GM12878 (cell line): ENCODE measurements around the gene GOSR1. TPM values are rescaled to one million over a fixed set of nuclear protein-coding genes. Genes with fewer than 3 reads are reported as not detected.

Source experiments
- ATAC-seq: fragments of 200-7000 bp; cut with Tn5 transposase; 3 replicates; pipeline ENCODE4 v1.9.1; 2020; ENCODE audit warnings: mild to moderate bottlenecking, moderate library complexity
- BruUV-seq: library from RNA; stranded (reverse); fragments of 400-500 nt; replicated peaks from 2 replicates; lab custom pipeline; 2021; lab: Mats Ljungman, UMichigan
- CTCF ChIA-PET: fragments of 300-600 bp; sonication (Branson Sonifier 250); formaldehyde crosslinking; extraction: SDS; loops from one replicate; lab custom pipeline; 2021; ENCODE audit warnings: inconsistent platforms; lab: Yijun Ruan, JAX
- POLR2A ChIA-PET: fragments of 350-600 bp; formaldehyde crosslinking; extraction: SDS; loops from one replicate; lab custom pipeline; 2021; ENCODE audit warnings: inconsistent platforms; lab: Charles Lee
- RAD21 ChIA-PET: fragments of 300-600 bp; sonication (Branson Sonifier 250); formaldehyde crosslinking; loops from one replicate; lab custom pipeline; 2023; ENCODE audit warnings: antibody characterized with exemption; ENCODE audit not compliant: unreplicated experiment; lab: Charles Lee
- SMC1A ChIA-PET: fragments of 300-600 bp; sonication (Branson Sonifier 250); formaldehyde crosslinking; loops from one replicate; lab custom pipeline; 2023; ENCODE audit not compliant: unreplicated experiment, uncharacterized antibody; lab: Charles Lee
- DNase-seq: peaks from one replicate; pipeline ENCODE4 v3.0.0-alpha.2; 2011; ENCODE audit warnings: low read depth, low spot score
- FAIRE-seq: peaks from 3 replicates; lab custom pipeline; 2011; peaks lifted over from hg19 to GRCh38; lab: Jason Lieb, UNC
- H2AFZ ChIP-seq: 2 replicates; pipeline ENCODE4 v1.6.0; 2011; ENCODE audit warnings: low read depth, low read length, control low read depth; ENCODE audit not compliant: control insufficient read depth
- H3K27ac ChIP-seq: 2 replicates; pipeline ENCODE4 v1.5.1; 2011; ENCODE audit warnings: control low read depth; ENCODE audit not compliant: control insufficient read depth, insufficient read depth
- H3K27me3 ChIP-seq, 2 experiments: replicated peaks in 1 of 2; 2 replicates each; pipeline versions ENCODE4 v1.6.0 to v1.6.1; 2011; ENCODE audit warnings: low read length in 1 of 2; ENCODE audit not compliant: control insufficient read depth in 2 of 2, insufficient read depth in 2 of 2
- H3K36me3 ChIP-seq, 2 experiments: 2 replicates each; pipeline ENCODE4 v1.5.1; 2011; ENCODE audit warnings: low read length in 1 of 2; ENCODE audit not compliant: control insufficient read depth in 2 of 2, insufficient read depth in 2 of 2
- H3K4me1 ChIP-seq: 2 replicates; pipeline ENCODE4 v1.6.1; 2011; ENCODE audit warnings: mild to moderate bottlenecking, low read length, moderate library complexity, mixed read lengths; ENCODE audit not compliant: control insufficient read depth, insufficient read depth
- H3K4me2 ChIP-seq: 2 replicates; pipeline ENCODE4 v1.6.0; 2011; ENCODE audit warnings: control low read depth; ENCODE audit not compliant: control insufficient read depth, insufficient read depth
- H3K4me3 ChIP-seq: fragments of 200-600 bp; sonication (generic); 2 replicates; pipeline ENCODE4 v1.5.1; 2016
- H3K79me2 ChIP-seq: 2 replicates; pipeline ENCODE4 v1.6.0; 2011; ENCODE audit warnings: low read length; ENCODE audit not compliant: control insufficient read depth, insufficient read depth
- H3K9ac ChIP-seq: 2 replicates; pipeline ENCODE4 v1.8.0; 2011; ENCODE audit warnings: low read length, control low read depth, mixed read lengths; ENCODE audit not compliant: control insufficient read depth, insufficient read depth
- H3K9me3 ChIP-seq: replicated peaks from 3 replicates; pipeline ENCODE4 v1.5.1; 2011; ENCODE audit warnings: mild to moderate bottlenecking, low read length; ENCODE audit not compliant: control insufficient read depth, insufficient read depth
- H4K20me1 ChIP-seq: 2 replicates; pipeline ENCODE4 v1.6.0; 2011; ENCODE audit not compliant: control insufficient read depth, insufficient read depth
- CHD2 ChIP-seq: IDR thresholded peaks from 2 replicates; pipeline ENCODE4 v1.6.1; 2011; ENCODE audit warnings: low read depth, low read length, improper control_type of control experiment, borderline replicate concordance
- CHD4 ChIP-seq: fragments of 200-600 bp; sonication (generic); IDR thresholded peaks from 2 replicates; pipeline ENCODE4 v1.6.1; 2016; ENCODE audit warnings: mild to moderate bottlenecking
- ESRRA ChIP-seq: IDR thresholded peaks from 2 replicates; pipeline ENCODE4 v1.6.1; 2012; ENCODE audit warnings: mild to moderate bottlenecking, low read length, improper control_type of control experiment
- JUNB ChIP-seq: IDR thresholded peaks from 2 replicates; pipeline ENCODE4 v1.6.1; 2016; ENCODE audit warnings: antibody characterized with exemption, mild to moderate bottlenecking
- NR2C2 ChIP-seq: IDR thresholded peaks from 2 replicates; pipeline ENCODE4 v1.6.1; 2011; ENCODE audit warnings: borderline replicate concordance, low read depth; ENCODE audit not compliant: control insufficient read depth, insufficient read length
- RELA ChIP-seq: fragments of 450-650 bp; IDR thresholded peaks from 2 replicates; pipeline ENCODE4 v1.8.0; 2014; ENCODE audit warnings: borderline replicate concordance; ENCODE audit not compliant: partially characterized antibody
- SREBF1 ChIP-seq: IDR thresholded peaks from 2 replicates; pipeline ENCODE4 v1.6.1; 2012; ENCODE audit warnings: mild to moderate bottlenecking, low read length
- SRF ChIP-seq, 2 experiments: IDR thresholded peaks; 2 replicates each; pipeline ENCODE4 v1.6.1; 2011; ENCODE audit warnings: low read depth in 2 of 2, low read length in 2 of 2, mild to moderate bottlenecking in 1 of 2, moderate library complexity in 1 of 2
- WGBS: methylation state at CpG from one replicate; pipeline ENCODE4 v1.1.6; 2016; ENCODE audit warnings: low lambda C conversion rate; ENCODE audit not compliant: insufficient replicate concordance, insufficient coverage; ENCODE audit errors: missing lambda C conversion rate; 5-methylcytosine and 5-hydroxymethylcytosine counted together
- in situ Hi-C: fragments of 300-500 bp; cut with MboI; formaldehyde crosslinking; loops from 9 replicates; pipeline ENCODE4 v1.14.3; 2018; ENCODE audit warnings: mixed read lengths
- intact Hi-C: fragments of 100-400 bp; cut with micrococcal nuclease; formaldehyde crosslinking; loops from one replicate; pipeline ENCODE4 v1.14.2; 2022; ENCODE audit not compliant: unreplicated experiment
- polyA plus RNA-seq, 11 experiments: library from polyadenylated mRNA; depleted of rRNA in 4 of 11; unstranded in 6 of 11; stranded (reverse) in 5 of 11; fragments of >200 nt; fragmentation: Nextera tagmentation in 4 of 11; fragmentation: Illumina TruSeq in 1 of 11; extraction: Ambion mirVana in 4 of 11; extraction: Trizol in 1 of 11; gene quantifications; 1 replicate in 1 of 11; 2 replicates in 10 of 11; pipeline versions ENCODE4 v1.2.1 to v1.2.3, GENCODE V29; 2011 to 2016; ENCODE audit warnings: inconsistent platforms in 2 of 11, missing spikeins in 2 of 11, low read depth in 1 of 11
- total RNA-seq, 4 experiments: library from RNA; depleted of rRNA in 3 of 4; stranded (reverse); fragments of >200 nt in 3 of 4; fragmentation: Illumina TruSeq in 1 of 4; extraction: Trizol in 1 of 4; gene quantifications; 2 replicates each; pipeline versions ENCODE4 v1.2.1 to v1.2.3, GENCODE V29; 2013 to 2021
- TF ChIP-seq, protein P1 (sequence below): IDR thresholded peaks from 2 replicates; pipeline ENCODE4 v1.6.1; 2012; ENCODE audit warnings: low read depth, low read length, improper control_type of control experiment

Gene GOSR1
- total and polyA plus RNA-seq, 10 of the 15 experiments (the other 5 are each of a cell fraction or from before 2014, with no cell fraction given) = 21.4 to 99.3 (median 42.9) TPM

DNA sequence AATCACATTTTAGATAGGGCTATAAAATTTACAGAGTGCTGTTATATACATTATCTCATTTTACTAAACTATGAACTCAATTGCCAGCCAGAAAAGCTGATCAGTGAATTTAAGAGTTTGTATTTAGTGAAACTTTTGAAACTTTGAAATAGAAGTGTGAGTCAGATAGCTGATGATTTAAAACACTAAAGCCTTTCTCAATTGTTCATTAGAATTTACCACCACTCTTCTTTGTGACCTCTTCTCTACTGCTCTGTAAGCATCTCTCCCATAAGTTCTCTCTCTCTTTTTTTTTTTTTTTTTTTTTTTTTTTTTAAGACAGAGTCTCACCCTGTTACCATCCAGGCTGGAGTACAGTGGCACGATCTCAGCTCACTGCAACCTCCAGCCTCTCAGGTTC is 43.7 kb downstream of the GOSR1 start:
- ChIA-PET SMC1A (interaction anchor here (0.6 to 1.0 kb wide), 3 partner anchors 11 to 694 kb away, joined by 3 read pairs; no protein-coding TSS in a partner anchor), RAD21 (no interaction called here), CTCF (interaction anchor here (1.7 to 2.6 kb wide), 2 partner anchors 9 to 10 kb away, joined by 3 to 6 read pairs; no protein-coding TSS in a partner anchor), POLR2A (no interaction called here)
- ATAC-seq (no peak), FAIRE-seq (no peak), DNase-seq (no peak)
- 40% methylated on average over 1 of the region's 1 CpG for WGBS
- intact Hi-C loops (no loop called here), in situ Hi-C loops (no loop called here)
- no peak overlapping the region for H3K4me3 ChIP-seq
- no TSS peak for BruUV-seq
- no peaks in the 10 kb centered on the region for H3K9me3 ChIP-seq
- no peak overlapping the region for H3K27ac ChIP-seq
- H3K4me1 ChIP-seq = no peaks in the 10 kb centered on the region
- no peak overlapping the region for H3K4me2 ChIP-seq
- no peak overlapping the region for H2AFZ ChIP-seq
- H3K36me3 ChIP-seq = peaks cover 5 to 9% of the 10 kb centered on the region in 2 experiments; a peak in 2 of 4 replicates
- no peaks in the 10 kb centered on the region for H3K27me3 ChIP-seq
- no peak overlapping the region for H3K9ac ChIP-seq
- no peaks in the 10 kb centered on the region for H4K20me1 ChIP-seq
- TF ChIP-seq ESRRA = no peak
- no peak for TF ChIP-seq SREBF1
- TF ChIP-seq CHD4 = no peak
- no peak for TF ChIP-seq JUNB
- TF ChIP-seq SRF (IDR thresholded peaks at IDR 0.05; ENCODE audit: low read depth in 2 of 2, low read length in 2 of 2) = no peak
- no peak for TF ChIP-seq NR2C2
- TF ChIP-seq, protein P1, sequence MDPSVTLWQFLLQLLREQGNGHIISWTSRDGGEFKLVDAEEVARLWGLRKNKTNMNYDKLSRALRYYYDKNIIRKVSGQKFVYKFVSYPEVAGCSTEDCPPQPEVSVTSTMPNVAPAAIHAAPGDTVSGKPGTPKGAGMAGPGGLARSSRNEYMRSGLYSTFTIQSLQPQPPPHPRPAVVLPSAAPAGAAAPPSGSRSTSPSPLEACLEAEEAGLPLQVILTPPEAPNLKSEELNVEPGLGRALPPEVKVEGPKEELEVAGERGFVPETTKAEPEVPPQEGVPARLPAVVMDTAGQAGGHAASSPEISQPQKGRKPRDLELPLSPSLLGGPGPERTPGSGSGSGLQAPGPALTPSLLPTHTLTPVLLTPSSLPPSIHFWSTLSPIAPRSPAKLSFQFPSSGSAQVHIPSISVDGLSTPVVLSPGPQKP = no peak
- TF ChIP-seq RELA = no peak
- TF ChIP-seq CHD2 = no peak
- TF ChIP-seq, all 136 proteins: peak for 0
- no peaks in the 10 kb centered on the region for H3K79me2 ChIP-seq
